ENCODE results near the gene STRIT1.
A peak's percentile ranks its signal among the peaks of the same experiment; 100 is the strongest.
"Not testable (repeated sequence)": the region's sequence is repeated elsewhere in the genome, so short reads cannot be mapped to it uniquely, and the experiment has no call there.

STRIT1 gene

GRCh38 chr3:155312781-155313180 is 19.3 kb upstream of the STRIT1 start:
- DNase-seq, result no peak

DNA sequence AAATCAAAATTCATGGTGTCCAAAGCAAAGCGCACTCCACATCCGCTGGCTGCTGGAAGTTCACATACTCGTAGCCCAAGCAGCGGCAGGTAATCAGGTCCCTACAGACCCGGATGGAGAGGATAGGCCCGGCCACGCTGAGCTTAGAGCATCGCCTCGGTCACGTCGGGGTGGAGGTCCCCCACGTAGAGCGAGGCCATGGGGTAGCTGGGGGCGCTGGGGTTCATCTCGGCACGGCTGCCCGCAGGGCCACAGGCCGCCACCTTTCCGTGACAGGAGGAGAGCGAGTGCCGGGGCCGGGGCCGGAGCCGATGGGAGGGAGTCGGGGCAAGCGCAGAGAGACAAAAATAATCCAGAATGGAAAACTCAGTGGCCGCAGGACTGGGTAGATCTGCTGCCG is 16.1 kb upstream of the STRIT1 start:
- no peak for DNase-seq

- DNase-seq, result no peak
These were observed 15.3 kb upstream of the STRIT1 start for GRCh38 chr3:155308831-155309230.

DNA sequence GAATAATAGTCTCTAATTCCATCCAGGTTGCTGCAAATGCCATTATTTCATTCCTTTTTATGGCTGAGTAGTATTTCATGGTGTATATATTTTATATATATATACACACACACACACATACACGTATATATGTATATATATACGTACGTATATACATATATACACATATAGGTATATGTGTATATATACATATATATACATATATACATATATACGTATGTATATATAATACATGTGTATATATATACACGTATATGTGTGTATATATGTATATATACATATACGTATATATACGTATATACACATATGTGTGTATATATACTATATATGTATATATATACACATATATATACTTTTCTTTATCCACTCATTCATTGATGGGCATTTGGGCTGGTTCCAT is 13.7 kb upstream of the STRIT1 start:
- no peak for DNase-seq

- no peak for DNase-seq
These were observed 10.9 kb upstream of the STRIT1 start for GRCh38 chr3:155304394-155304793.

GRCh38 chr3:155303540-155304097 is 10.1 kb upstream of the STRIT1 start:
- no peak for DNase-seq

- no peak for DNase-seq
These were observed 9.4 kb upstream of the STRIT1 start for GRCh38 chr3:155302891-155303290.

DNA sequence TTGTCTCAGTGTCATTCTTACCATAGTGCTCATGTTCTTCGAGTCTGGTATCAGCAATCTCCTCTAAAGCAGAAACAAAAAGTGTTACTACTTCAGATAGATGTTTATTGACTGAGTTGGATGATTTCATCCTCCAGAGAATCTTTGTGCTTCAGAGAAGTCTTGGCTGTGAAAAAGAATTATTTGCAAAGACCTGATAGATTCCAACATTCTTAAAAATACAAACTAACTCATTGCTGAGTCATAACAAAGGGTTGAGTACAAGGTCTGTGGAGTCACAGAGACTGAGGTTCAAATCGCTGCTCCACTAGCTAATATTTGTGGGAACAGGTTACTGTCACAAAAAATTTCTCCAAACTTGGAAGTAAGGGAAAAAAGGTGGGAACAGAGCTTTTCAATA is 9.0 kb upstream of the STRIT1 start:
- DNase-seq, result no peak

GRCh38 chr3:155297100-155297499 is 3.6 kb upstream of the STRIT1 start:
- DNase-seq, result no peak

- DNase-seq, result no peak
These were observed 2.9 kb upstream of the STRIT1 start for GRCh38 chr3:155296413-155296812.

GRCh38 chr3:155292693-155293092 is 790 bp downstream of the STRIT1 start:
- no peak for DNase-seq

DNA sequence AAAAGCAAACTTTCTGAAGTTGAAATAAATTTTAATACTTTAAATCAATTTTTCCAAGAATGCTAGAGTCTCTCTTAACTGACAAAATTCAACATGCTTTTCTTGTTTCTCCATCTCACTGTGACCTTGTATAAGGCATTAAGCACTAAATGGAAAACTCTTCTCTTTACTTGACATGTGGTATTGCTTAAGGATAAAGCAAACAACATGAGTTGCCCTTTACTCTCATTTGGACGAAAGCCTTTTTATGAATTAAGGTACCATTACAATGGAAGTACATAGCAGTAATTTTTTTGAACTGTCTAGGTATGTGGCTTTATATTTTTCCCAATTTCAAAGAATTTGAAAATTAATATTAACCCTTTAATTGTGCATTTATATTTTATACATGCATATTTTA is 1.4 kb downstream of the STRIT1 start:
- DNase-seq, result no peak

- DNase-seq, result no peak
These were observed 6.7 kb downstream of the STRIT1 start for GRCh38 chr3:155286736-155287135.

GRCh38 chr3:155285936-155286335 is 7.5 kb downstream of the STRIT1 start:
- no peak for DNase-seq

- no peak for DNase-seq
These were observed 10.1 kb downstream of the STRIT1 start for GRCh38 chr3:155283092-155284056.

DNA sequence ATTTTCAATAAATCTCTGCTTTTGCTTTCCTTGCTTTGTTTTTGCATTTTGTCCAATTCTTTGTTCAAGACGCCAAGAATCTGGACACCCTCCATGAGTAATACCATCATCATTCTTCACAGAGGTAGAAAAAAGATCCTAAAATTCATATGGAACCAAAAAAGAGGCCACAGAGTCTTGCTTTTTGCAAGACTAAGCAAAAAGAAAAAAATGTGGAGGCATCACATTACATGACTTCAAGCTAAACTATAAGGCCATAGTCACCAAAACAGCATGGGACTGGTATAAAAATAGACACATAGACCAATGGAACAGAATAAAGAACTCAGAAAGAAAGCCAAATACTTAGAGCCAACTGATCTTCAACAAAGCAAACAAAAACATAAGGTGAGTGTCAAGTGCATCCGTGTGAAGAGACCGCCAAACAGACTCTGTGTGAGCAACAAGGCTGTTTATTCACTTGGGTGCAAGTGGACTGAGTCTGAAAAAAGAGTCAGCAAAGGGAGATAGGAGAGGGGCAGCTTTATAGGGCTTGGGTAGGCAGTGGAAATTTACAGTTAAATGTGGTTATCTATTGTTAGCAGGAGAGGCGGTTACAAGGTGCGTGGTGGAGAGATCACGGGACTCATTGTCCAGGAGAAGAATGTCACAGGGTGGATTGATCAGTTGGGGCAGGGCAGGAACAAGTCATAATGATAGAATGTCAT is 10.9 kb downstream of the STRIT1 start:
- DNase-seq, result no peak

- DNase-seq, result no peak
These were observed 11.6 kb downstream of the STRIT1 start for GRCh38 chr3:155281912-155282311.

- not testable (repeated sequence) for DNase-seq
These were observed 17.4 kb downstream of the STRIT1 start for GRCh38 chr3:155276089-155276488.

DNA sequence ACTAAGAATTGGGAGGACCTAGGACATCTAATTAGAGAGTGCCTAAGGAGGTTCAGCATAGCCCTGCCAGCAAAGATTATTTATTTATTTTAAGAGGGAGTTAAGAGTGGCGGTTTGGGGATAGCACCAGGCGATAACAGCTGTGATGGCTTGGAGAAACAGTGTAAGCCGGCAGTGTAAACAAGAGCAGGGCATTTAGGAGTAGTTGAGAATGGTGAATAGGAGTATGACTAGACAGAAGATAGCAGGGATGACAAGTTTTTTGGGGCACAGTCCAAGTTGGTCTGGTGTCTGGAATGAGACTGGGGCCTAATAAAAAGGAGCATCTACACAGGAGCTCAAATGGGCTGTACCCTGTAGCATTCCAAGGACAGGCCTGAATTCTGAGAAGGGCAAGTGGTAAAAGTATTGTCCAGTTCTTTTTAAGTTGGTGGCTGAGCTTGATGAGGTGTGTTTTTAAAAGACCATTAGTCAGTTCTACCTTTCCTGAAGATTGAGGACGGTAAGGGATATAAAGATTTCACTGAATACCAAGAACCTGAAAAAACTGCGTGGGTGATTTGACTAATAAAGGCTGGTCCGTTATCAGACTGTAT is 18.2 kb downstream of the STRIT1 start:
- not testable (repeated sequence) for DNase-seq

DNA sequence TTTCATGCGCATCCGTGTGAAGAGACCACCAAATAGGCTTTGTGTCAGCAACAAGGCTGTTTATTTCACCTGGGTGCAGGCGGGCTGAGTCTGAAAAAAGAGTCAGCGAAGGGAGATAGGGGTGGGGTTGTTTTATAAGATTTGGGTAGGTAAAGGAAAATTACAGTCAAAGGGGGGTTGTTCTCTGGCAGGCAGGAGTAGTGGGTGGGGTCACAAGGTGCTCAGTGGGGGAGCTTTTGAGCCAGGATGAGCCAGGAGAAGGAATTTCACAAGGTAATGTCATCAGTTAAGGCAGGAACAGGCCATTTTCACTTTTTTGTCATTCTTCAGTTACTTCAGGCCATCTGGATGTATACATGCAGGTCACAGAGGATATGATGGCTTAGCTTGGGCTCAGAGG is 19.0 kb downstream of the STRIT1 start:
- not testable (repeated sequence) for DNase-seq

DNA sequence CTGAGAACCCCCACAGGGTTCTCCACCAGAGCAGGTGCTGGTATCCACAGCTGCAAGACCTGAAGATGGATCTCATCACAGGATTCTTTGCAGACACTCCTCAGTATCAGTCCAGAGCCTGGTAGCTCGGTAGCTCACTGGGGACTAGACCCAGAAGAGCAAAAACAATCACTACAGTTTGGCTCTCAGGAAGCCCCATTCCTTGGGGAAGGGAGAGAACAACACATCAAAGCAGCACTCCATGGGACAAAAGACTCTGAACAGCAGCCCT is 22.2 kb downstream of the STRIT1 start:
- no peak for DNase-seq

DNA sequence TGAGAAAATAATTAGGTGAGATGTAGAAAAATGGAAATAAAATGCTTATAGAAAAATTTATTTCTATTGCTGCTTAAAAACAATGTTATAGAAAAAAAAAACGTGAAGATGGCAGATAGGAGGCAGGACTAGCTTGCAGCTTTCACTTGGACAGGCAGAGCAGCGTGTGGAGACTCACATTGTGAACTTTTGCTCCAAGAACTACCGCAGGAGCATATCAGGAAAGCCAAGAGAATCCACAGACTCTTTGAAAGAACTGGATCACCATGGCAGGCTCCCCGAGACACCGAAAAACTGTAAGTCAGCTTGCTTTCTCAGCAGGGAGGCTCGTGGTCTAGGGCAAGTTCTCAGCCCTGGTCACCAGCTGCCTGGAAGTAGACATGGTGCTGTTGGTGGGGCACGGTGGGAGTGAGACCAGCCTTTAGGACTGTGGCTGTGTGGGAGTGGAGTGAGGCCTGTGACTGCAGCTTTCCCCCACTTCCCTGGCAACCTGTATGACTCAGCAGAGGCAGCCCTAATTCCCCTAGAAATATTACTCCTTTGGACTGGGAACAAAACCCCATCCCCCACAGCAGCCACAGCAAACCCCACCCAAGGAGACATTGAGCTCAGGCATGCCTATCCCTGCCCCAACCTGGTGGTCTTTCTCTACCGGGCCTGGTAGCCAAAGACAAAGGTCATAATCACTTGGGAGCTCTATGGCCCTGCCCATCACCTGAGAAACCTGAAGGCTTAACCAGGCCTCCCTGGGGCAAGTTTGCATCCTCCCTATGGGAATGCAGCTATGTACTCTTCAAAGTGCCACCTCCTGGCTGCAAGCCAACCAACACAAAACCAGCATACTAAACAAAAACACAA is 22.8 kb downstream of the STRIT1 start:
- DNase-seq, result peak; percentile 0

- no peak for DNase-seq
These were observed 23.4 kb downstream of the STRIT1 start for GRCh38 chr3:155270063-155270462.

Data from NCI-H345 (cell line).